ENCODE data around the gene SPDYC.

Gene SPDYC

DNA sequence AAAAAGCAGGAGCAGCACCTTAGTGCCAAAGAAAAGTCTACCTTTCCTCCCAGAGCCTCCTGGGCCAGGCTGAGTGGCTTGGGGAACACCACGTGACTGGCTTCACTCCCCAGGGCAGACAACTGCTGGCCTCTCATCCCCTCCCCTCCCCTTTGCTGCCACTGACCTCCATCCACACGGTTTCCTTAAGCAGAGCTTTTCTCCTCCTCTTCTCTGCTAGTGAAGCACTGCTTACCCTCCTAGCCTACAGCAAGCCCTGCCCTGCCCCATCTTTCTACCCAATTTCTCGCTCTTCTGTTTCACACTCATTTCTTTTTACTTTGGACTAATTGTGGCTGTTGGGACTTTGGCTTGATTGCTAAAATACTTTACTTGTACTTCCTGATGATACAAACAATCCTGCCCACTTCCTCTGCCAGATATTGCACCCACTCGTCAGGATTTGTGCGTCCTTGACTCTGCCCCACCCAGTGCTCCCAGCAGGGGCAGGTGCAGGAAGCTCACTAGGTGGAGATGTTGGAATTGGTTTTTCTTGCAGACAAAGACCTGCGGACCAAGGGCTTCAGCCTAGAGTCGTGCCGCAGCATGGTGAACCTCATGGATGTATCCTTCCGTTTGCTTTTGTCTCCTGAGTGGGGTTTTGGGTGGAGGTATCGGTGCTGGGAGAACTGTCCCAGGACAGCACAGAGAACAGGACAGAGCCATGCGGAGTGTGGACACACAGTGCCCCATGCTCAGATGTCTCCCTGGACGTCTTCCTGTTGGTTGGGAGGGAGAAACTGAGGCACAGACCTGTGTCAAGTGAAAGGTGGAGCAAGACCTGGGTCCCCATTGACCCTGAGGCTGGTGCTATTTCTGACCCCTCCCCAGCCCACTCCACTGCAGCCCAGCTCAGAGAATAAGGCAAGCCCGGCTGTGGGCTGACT lies 39.0 kb downstream of the SPDYC start:
- DNase-seq: no peak

DNA sequence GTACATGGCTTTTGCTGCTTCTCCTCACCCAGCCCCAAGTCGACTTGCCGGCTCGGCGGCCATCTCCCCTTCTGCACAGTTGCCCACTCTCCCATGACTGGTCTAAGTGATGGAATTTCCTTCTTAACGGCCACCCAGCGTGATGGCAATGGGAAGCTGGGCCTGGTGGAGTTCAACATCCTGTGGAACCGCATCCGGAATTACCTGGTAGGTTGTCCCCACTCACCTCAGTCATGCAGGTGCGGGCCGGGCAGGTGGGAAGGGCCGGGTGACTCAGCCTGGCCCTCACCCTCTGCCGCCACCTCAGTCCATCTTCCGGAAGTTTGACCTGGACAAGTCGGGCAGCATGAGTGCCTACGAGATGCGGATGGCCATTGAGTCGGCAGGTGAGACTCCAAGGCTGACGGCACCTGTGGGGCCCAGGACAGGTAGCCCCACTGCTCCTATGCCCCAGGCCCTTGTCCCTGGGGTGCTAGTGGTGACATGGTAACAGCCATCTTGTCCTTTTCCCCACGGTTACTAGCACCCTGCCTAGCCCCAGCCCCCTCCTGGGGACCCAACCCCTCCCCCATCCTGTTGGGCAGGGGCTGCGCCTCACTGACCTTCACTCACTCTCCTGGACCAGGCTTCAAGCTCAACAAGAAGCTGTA lies 39.8 kb downstream of the SPDYC start:
- no peak for DNase-seq

DNA sequence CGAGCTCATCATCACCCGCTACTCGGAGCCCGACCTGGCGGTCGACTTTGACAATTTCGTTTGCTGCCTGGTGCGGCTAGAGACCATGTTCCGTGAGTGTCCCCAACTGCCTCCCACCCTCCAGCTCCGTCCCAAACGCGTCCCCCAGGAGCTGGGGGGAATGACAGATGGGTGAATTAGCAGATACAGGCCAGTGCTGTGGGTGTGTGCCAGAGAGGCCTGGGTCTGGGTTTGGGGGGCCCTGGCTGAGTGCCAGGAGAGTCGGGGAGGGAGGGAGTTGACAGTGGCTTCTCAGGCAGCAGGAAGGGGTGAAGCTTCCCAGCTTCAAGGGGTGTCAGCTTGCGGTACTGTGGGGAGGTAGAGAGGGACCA lies 40.3 kb downstream of the SPDYC start:
- DNase-seq: no peak

DNA sequence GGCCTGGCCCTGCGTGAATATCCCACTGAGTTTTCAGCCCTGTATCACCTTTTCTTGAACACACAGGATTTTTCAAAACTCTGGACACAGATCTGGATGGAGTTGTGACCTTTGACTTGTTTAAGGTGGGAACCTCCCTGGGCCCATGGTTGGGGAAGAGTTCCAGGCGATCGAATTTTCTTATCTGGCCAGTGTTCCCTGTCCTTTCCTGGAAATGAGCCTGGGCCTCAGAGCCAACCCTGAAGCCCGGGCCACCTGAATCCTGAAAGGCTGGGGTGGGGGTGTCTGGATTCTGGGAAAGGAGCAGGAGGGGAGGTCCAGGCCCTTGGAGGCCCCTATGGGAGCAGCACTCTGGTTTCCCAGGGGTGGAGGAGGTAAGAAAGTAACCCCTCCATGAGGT lies 40.7 kb downstream of the SPDYC start:
- DNase-seq: no peak

DNA sequence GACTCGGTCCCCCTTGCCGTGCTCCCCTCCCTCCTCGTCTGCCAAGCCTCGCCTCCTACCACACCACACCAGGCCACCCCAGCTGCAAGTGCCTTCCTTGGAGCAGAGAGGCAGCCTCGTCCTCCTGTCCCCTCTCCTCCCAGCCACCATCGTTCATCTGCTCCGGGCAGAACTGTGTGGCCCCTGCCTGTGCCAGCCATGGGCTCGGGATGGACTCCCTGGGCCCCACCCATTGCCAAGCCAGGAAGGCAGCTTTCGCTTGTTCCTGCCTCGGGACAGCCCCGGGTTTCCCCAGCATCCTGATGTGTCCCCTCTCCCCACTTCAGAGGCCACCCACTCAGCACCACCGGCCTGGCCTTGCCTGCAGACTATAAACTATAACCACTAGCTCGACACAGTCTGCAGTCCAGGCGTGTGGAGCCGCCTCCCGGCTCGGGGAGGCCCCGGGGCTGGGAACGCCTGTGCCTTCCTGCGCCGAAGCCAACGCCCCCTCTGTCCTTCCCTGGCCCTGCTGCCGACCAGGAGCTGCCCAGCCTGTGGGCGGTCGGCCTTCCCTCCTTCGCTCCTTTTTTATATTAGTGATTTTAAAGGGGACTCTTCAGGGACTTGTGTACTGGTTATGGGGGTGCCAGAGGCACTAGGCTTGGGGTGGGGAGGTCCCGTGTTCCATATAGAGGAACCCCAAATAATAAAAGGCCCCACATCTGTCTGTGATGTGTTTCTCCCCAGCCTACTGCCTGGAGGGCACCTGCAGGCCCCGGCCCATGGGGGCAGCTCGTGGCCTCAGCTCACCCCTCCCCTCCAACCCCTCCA lies 41.5 kb downstream of the SPDYC start:
- no peak for DNase-seq

DNA sequence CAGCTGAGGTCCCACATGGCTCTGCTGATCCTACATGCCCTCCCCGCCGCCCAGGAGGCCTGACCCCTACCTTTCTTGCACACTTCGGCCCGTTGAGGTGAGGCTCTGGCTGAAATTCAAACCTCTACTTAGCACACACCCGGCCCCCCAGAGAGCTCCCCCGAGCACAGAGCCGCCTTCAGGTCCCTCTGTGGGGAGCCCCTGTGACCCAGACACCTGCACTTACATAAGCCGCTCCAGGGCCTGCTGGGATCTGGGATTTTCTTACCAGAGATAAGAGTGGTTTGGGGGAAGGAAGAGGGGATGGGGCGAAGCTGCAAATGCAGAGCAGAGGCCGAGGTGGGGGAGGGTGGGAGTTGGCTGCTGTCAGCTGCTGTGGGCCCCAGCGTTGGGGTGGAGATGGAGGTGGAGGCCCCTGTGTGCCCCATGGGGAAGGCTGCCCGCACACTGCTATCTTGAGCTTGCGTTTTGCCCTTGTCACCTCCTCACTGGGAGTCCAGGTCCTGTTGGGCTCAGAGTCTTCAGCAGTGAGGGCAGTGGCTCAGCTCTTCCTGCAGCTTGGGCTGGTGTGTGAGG lies 42.3 kb downstream of the SPDYC start:
- DNase-seq: no peak

DNA sequence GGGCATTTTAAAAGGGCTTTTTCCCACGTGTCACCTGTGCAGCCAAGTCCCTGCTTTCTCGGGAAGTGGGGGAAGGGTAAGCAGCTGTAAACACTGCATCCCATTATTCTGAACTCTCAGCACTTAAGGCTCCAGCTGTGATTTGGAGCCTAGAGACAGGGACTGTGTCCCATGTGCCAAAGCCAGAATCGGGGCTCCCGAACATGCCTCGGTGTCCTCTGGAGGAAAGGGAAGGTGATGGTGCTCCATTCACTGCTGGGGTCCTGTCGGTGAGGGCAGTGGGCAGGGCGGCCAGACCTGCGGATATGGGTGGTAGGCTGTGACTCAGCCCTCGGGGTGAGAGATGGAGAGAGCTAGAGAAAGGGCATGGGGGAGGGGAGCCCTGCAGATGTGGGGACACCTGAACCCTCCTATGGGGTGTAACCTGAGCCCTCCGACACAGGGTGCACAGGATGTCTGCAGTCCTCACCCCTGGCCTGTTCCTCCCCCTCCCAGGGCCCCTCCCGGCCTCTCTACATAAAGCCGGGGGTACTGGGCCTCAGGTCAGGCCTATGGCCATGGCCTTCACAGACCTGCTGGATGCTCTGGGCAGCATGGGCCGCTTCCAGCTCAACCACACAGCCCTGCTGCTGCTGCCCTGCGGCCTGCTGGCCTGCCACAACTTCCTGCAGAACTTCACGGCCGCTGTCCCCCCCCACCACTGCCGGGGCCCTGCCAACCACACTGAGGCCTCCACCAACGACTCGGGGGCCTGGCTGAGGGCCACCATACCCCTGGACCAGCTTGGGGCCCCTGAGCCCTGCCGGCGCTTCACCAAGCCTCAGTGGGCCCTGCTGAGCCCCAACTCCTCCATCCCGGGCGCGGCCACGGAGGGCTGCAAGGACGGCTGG lies 43.5 kb downstream of the SPDYC start:
- no peak for DNase-seq

DNA sequence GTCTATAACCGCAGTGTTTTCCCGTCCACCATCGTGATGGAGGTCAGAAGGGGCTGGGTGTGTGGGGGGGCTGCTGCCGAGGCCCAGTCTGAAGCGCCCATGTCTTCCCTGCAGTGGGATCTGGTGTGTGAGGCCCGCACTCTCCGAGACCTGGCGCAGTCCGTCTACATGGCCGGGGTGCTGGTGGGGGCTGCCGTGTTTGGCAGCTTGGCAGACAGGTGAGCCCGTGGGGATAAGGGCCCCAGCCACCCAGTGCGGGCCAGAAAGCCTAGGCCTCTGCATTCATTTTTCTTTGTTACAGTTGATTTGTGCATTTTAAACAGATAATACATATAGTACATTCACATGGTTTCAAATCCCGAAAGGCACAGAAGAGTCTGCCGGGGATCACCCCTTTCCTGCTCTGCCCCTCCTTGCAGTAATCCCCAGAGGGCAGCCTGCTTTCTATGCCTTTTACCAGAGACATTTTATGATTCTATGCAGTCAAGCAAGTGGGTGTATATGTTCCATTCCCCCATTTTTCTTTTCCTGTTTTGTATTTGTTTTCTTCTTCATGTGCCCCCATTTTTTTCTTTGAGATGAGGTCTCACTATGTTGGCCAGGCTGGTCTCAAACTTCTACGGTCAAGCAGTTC lies 44.3 kb downstream of the SPDYC start:
- DNase-seq: no peak

DNA sequence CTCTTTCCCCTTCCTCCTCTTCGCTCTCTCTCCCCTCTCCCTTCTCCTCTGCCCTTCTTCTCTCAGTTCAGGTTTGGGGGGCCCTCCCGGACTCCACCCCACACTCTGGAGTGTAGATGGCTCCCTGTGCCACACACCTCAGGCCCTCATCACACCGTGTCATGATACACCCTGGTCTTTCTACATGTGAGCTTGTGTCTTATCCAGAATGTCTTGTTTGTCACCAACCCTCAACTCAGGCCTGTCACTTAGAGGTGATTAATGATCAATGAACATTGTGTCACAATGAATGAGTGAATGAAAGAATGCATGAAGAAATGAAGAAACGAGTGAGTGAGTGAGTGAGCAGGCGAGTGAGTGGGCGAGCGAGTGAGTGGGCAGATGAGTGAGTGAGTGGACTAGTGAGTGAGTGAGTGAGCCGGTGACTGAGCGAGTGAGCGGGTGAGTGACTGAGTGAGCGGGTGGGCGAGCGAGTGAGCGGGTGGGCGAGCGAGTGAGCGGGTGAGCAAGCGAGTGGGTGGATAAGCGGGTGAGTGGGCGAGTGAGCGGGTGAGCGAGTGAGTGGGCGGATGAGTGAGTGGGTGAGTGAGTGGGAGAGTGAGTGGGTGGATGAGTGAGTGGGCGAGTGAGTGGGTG lies 45.5 kb downstream of the SPDYC start:
- DNase-seq: no peak

DNA sequence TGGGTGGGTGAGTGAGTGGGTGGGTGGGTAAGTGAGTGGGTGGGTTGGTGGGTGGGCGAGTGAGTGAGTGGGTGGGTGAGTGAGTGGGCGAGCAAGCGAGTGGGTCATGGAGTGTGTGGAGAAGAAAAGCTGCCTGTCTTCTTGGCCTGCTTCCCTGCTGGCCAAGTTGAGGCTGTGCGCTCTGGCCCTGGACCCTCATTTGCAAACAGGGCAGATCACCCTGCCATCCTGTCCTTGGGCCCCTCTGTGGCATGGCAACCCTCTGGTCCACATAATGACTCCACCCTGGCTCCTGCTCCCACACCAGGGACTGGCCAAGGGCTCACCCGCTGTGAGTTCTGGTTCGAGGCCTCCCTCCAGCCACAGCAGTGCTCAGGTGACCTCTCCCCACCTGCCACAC lies 46.8 kb downstream of the SPDYC start:
- no peak for DNase-seq

DNA sequence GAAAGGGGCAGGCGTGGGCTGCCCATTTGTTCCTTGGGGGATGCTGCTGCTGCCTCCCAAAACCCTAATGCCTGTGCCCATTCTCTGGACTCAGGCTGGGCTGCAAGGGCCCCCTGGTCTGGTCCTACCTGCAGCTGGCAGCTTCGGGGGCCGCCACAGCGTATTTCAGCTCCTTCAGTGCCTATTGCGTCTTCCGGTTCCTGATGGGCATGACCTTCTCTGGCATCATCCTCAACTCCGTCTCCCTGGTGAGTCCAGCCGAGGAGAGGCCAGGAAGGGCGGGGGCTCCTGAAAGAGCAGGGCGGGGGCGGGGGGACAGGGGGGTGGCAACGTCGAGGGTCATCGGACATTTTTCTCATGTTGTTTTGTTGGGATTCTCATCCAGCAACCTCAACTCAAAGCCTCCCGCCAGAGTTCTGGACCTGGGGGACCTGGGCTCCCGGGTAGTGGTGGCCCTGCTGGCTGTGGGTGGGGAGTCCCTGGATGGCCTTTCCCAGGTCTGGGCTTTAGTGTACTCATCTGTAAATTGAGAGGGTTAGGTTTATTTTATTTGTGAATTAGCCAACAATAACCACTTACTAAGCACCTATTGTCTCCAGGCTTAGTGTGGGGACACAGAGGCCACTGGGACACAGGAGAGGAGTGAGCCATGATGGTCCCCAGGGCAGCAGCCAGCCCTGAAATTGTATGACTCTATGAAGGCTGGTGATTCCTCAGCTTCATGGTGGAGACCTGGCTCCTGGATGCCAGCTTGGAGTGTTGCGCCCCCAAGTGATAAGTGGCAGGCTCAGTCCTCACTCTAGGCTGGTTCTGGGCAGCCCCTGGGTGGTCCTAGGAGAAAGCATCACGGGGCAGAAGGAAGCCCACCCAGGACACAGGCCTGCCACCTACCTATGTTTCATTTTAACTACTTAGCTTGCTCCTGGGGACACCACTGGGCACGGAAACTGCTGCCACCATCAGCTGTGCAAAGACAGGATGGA lies 47.7 kb downstream of the SPDYC start:
- DNase-seq: no peak

DNA sequence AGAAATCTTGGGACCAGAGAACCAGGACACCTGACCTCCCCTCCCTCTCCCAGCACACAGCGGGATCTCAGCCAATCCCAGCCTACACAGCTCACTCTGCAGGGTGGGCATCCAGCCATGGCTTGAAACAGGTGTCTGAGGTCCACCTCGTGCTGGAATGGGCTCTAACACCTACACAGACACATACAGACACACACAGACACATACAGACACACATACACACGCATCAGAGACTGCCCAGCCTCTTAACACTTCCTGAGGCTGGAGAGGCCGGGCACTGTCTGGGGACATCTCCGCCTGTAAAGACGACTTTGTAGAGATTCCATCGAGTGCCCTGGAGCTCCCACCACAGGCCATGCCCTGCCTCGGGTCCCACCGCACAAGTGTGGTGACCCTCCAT lies 48.4 kb downstream of the SPDYC start:
- DNase-seq: no peak

DNA sequence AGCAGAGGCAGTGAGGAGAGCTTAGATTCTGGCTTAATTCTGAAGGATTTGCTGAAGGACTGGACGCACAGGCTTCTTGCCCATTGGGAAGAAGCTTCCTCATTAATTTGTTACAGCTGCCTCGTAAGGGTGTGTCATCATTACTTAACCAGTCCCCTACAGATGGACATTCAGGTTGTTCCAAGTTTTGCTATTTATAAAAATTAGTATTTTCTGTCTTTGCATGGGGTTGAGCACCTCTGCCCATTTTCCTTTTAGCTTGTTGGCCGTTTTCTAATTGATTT lies 49.8 kb downstream of the SPDYC start:
- no peak for DNase-seq

DNA sequence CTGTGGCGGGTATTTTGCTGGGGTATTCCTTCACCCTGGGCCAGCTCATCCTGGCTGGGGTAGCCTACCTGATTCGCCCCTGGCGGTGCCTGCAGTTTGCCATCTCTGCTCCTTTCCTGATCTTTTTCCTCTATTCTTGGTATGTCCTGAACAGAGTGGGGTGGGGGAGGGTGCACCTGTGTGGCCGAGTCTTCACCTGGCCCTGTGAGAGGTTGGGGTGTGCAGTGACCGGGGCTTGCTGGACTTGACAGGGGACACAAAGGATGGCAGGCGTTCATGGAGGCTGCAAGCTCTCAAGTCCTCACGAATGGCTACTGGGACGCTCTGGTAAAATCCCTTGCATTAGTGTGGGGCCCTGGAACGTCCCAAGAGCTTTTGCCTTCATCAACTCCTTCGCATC lies 51.0 kb downstream of the SPDYC start:
- no peak for DNase-seq

Measured in NCI-H1694 treated with DMSO at 0.1 percent for 48 hours (cell line).